ENCODE results near the gene SNTG2. TPM values are rescaled to one million over a fixed set of nuclear protein-coding genes. Genes with fewer than 3 reads are reported as not detected.

Gene SNTG2
- polyA plus RNA-seq, 3 donors = not detected

- H3K4me1 Mint-ChIP-seq = no peaks in the 10 kb centered on the region
- Histone ChIP-seq H3K4me3 (replicated peaks in 1 of 3; ENCODE audit: low read depth in 2 of 3, low read length in 3 of 3) (no peak overlapping the region), H3K36me3 (replicated peaks in 1 of 2; ENCODE audit: control insufficient read depth in 1 of 2, insufficient read depth in 2 of 2, low read length in 2 of 2) (no peaks in the 10 kb centered on the region), H4K20me1 (ENCODE audit: insufficient read depth, low read length) (no peaks in the 10 kb centered on the region), H3K27ac (ENCODE audit: low read depth in 1 of 2, low read length in 2 of 2) (no peak overlapping the region), H3K27me3 (ENCODE audit: control insufficient read depth in 2 of 2, insufficient read depth in 2 of 2, low read length in 2 of 2) (no peaks in the 10 kb centered on the region), H2AFZ (ENCODE audit: insufficient read depth, low read depth, low read length, poor library complexity, severe bottlenecking) (no peak overlapping the region), H3K79me2 (ENCODE audit: insufficient read depth, low read length) (no peaks in the 10 kb centered on the region), H3K4me2 (replicated peaks; ENCODE audit: extremely low read depth, low read length, poor library complexity, severe bottlenecking) (no peak overlapping the region), H3K9me3 (replicated peaks in 1 of 2; ENCODE audit: control insufficient read depth in 1 of 2, insufficient read depth in 1 of 2, low read length in 2 of 2) (no peaks in the 10 kb centered on the region), H3K9ac (ENCODE audit: insufficient read depth, low read length, poor library complexity, severe bottlenecking) (no peak overlapping the region), H3K4me1 (ENCODE audit: control insufficient read depth in 1 of 2, insufficient read depth in 2 of 2, low read length in 2 of 2) (no peaks in the 10 kb centered on the region)
- no peak overlapping the region for H3K27ac Mint-ChIP-seq
- intact Hi-C loops (cut with micrococcal nuclease) = no loop called here
- no peak for DNase-seq
- TF ChIP-seq CTCF (IDR thresholded peaks at IDR 0.05) = no peak
- H3K27me3 Mint-ChIP-seq (ENCODE audit: low read depth in 3 of 3) = no peaks in the 10 kb centered on the region
- WGBS (ENCODE audit: insufficient coverage) = 100% methylated on average over 4 of the region's 4 CpGs
- no peak overlapping the region for H3K4me3 Mint-ChIP-seq
- no peaks in the 10 kb centered on the region for H3K36me3 Mint-ChIP-seq
- H3K9me3 Mint-ChIP-seq = peaks cover 0 to 5% (median 0%) of the 10 kb centered on the region in 7 donors
Measured at GRCh38 chr2:1209246-1209645, 258.6 kb downstream of the SNTG2 start.

GRCh38 chr2:1209761-1210160 lies 259.1 kb downstream of the SNTG2 start:
- Histone ChIP-seq H2AFZ (ENCODE audit: insufficient read depth, low read depth, low read length, poor library complexity, severe bottlenecking) (no peak overlapping the region), H4K20me1 (ENCODE audit: insufficient read depth, low read length) (no peaks in the 10 kb centered on the region), H3K9ac (ENCODE audit: insufficient read depth, low read length, poor library complexity, severe bottlenecking) (no peak overlapping the region), H3K4me1 (ENCODE audit: control insufficient read depth in 1 of 2, insufficient read depth in 2 of 2, low read length in 2 of 2) (no peaks in the 10 kb centered on the region), H3K27me3 (ENCODE audit: control insufficient read depth in 2 of 2, insufficient read depth in 2 of 2, low read length in 2 of 2) (no peaks in the 10 kb centered on the region), H3K36me3 (replicated peaks in 1 of 2; ENCODE audit: control insufficient read depth in 1 of 2, insufficient read depth in 2 of 2, low read length in 2 of 2) (no peaks in the 10 kb centered on the region), H3K27ac (ENCODE audit: low read depth in 1 of 2, low read length in 2 of 2) (no peak overlapping the region), H3K9me3 (replicated peaks in 1 of 2; ENCODE audit: control insufficient read depth in 1 of 2, insufficient read depth in 1 of 2, low read length in 2 of 2) (no peaks in the 10 kb centered on the region), H3K79me2 (ENCODE audit: insufficient read depth, low read length) (no peaks in the 10 kb centered on the region), H3K4me3 (replicated peaks in 1 of 3; ENCODE audit: low read depth in 2 of 3, low read length in 3 of 3) (no peak overlapping the region), H3K4me2 (replicated peaks; ENCODE audit: extremely low read depth, low read length, poor library complexity, severe bottlenecking) (no peak overlapping the region)
- no peak for TF ChIP-seq CTCF (IDR thresholded peaks at IDR 0.05)
- Mint-ChIP-seq H3K4me1 (no peaks in the 10 kb centered on the region), H3K9me3 (peaks cover 0 to 5% (median 2%) of the 10 kb centered on the region in 7 donors), H3K27ac (no peak overlapping the region), H3K36me3 (no peaks in the 10 kb centered on the region), H3K27me3 (ENCODE audit: low read depth in 3 of 3) (no peaks in the 10 kb centered on the region), H3K4me3 (no peak overlapping the region)
- no peak for DNase-seq
- WGBS (ENCODE audit: insufficient coverage) = 90% methylated on average over 2 of the region's 3 CpGs
- intact Hi-C loops (cut with micrococcal nuclease) = no loop called here

Measured in CD14-positive monocyte (primary cell).